ENCODE measurements around the gene AURKB.
"Not testable (repeated sequence)": the region's sequence is repeated elsewhere in the genome, so short reads cannot be mapped to it uniquely, and the experiment has no call there.

AURKB gene

DNA sequence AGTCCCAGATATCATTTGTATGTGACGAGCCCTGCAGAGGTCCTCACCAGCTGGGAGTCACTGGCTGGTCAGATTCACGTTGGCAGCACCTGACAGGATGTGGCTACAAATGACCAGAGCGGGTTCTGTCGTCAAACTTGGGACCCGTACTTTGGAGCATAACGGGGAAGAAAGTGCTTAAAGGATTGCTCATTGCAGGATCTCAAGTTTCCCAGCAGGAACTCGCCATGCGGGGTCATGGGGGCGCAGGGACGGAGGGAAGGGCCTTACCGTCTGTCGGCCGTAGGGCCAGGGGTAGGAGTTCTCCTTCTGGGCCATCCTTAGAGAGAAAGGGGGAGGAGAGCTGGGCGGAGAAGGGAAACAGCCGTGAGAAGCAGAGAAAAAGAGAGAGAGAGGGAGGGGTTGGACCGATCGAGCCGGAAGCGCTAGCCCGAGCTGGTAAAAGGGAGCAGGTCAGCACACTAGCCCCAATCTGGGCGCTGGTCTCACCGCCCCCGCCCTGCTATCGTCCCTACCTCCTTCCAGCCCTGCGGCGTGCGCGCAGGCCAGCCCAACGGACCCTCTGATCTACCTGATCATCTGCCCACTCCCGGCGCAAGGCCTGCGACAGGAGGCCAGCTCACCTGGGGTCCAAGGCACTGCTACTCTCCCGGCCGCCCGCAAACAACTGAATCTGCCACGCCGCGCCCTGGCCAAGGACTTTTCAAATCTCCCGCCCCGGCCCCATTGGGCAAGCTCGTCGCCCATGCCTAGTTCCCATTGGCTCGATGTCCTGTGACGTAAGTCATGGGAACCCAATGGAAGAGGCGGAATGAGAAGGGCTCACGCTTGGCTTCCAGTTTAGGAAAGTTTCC is at the start of gene AURKB:
AURKB (minus strand) TSS at position 669 of the 854 bp plus-strand sequence; CDS start at position 318, 351 bp downstream.
- DNase-seq (ENCODE audit: low read depth in 2 of 2), result peak; percentile 79 to 93

DNA sequence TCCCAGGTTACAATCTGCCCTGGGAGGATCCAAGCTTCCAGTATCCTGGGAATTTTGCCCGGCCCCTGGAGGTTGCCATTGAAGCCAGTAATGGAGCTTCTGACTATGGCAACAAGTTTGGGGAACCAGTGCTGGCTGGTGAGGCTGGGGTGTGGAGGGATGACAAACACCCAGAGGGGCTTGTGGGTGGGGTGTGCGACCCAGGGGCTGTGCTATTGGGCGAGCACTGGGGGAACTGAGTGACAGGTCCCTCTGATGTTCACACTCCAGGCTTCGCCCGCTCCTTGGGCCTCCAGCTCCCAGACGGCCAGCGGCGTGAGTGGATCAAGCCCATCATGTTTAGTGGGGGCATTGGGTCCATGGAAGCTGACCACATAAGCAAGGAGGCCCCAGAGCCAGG is 47.4 kb upstream of the AURKB start:
- DNase-seq (ENCODE audit: low read depth in 2 of 2), result no peak

DNA sequence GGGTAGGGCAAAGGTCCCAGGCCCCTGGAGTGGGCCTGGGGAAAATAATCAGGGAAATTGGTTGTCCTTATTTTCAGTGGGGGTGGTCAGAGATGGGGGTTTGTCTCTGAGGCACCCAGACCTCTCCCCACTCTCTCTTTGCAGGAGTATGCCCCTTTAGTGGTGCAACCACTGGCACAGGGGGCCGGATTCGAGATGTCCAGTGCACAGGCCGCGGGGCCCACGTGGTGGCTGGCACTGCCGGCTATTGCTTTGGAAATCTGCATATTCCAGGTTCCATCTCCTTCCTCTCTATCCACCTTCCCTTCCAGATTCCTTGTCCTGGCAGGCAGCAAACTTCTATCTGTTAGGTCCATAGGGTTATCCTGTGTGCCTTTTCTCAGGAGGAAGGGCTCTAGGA is 46.3 kb upstream of the AURKB start:
- DNase-seq (ENCODE audit: low read depth in 2 of 2), result no peak

DNA sequence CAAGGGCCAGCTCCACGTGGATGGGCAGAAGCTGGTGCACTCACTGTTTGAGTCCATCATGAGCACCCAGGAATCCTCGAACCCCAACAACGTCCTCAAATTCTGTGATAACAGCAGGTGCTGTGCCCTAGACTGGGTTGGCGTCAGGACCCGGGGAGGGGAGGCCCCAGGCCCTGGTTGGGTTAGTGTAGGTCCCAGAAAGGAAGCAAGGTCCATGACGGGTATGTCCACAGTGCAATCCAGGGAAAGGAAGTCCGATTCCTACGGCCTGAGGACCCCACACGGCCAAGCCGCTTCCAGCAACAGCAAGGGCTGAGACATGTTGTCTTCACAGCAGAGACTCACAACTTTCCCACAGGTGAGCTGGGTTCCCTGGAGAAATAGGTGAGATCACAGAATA is 45.9 kb upstream of the AURKB start:
- DNase-seq (ENCODE audit: low read depth in 2 of 2), result no peak

DNA sequence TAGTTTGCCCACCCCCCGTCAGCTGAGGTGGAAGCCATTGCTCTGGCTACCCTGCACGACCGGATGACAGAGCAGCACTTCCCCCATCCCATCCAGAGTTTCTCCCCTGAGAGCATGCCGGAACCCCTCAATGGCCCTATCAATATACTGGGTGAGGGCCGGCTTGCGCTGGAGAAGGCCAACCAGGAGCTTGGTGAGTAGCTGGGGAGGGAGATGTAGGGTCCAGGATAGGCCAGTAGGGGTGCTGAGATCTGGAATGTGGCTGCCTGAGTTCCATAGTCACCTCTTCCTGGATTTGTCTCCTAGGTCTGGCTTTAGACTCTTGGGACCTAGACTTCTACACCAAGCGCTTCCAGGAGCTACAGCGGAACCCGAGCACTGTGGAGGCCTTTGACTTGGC is 45.1 kb upstream of the AURKB start:
- DNase-seq (ENCODE audit: low read depth in 2 of 2), result no peak

DNA sequence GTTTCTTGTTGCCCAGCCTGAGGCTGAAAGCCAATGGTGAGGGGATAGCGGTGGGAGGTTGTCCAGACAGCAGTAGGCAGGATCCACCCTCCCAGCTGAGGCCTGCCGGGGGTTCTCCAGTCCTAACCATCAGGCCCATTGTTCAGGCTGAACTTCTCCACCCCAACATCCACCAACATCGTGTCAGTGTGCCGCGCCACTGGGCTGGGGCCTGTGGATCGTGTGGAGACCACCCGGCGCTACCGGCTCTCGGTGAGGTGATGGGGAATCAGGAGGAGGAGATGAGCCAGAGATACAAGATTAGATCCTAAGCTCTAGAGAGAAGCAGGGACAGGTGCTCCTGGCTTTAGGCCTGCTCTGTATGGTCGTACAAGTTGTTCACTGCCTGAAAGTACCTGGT is 44.5 kb upstream of the AURKB start:
- no peak for DNase-seq (ENCODE audit: low read depth in 2 of 2)

DNA sequence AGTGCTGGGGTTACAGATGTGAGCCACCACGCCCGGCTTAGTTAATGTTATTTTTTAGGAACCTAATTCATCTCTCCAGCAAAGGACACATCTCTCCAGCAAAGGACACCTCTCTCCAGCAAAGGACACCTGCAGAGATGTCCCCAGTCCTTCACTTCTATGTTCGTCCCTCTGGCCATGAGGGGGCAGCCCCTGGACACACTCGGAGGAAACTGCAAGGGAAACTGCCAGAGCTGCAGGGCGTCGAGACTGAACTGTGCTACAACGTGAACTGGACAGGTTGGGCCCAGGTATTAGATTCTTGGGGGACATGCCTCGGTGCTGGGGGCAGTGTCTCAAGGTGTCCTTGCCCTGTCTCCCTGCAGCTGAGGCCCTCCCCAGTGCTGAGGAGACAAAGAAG is 43.4 kb upstream of the AURKB start:
- DNase-seq (ENCODE audit: low read depth in 2 of 2), result no peak

DNA sequence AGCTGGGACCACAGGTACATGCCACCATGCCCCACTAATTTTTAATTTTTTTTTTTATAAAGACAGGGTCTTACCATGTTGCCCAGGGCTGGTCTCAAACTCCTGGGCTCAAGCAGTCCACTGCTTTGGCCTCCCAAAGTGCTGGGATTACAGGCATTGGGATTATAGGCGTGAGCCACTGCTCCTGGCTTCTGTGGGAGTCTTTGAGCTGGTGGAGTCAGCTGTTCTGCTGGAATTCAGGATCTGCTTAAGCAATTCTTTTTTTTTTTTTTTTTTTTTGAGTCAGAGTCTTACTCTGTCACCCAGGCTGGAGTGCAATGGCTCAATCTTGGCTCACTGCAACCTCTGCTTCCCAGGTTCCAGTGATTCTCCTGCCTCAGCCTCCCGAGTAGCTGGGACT is 41.0 kb upstream of the AURKB start:
- DNase-seq (ENCODE audit: low read depth in 2 of 2), result not testable (repeated sequence)

DNA sequence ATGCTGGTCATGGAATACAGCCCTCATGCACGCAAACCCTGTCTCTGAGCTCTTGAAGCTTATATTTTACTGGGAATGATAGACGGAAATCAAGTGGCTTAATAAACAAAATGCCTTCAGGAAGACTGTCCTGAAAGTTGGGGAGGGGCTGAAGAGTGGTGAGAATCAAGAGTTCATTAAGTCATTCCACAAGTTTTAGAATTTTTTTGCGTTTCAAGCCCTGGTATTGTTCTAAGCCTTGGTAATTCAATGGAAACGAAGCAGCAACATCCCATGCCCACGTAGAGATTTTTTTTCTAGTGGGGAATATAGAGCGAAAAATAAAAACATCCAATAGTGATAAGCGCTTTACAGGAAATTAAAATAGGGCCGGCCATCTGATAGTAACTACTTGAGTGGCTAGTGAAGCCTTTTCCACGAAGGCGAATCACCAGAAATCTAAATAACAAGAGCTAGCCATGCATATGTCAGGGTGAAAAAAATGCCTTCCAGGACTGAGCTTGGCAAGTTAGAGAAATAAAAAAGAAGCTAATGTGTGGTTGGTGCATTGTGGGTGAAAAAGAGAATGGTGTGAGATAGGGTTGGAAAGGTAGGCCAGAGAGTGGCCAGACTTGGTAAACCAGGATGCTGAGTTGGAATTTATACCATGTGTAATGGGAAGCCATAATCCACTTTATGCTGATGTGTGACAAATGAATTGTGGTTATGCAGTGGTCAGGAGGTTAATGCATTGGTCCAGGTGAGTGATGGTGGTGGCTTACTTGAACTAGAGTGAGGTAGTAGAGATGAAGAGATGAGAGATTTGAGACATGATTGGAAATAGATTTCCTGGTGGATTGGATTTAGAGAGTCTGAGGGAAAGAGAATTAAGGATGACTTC is 39.5 kb upstream of the AURKB start:
- DNase-seq (ENCODE audit: low read depth in 2 of 2), result no peak

DNA sequence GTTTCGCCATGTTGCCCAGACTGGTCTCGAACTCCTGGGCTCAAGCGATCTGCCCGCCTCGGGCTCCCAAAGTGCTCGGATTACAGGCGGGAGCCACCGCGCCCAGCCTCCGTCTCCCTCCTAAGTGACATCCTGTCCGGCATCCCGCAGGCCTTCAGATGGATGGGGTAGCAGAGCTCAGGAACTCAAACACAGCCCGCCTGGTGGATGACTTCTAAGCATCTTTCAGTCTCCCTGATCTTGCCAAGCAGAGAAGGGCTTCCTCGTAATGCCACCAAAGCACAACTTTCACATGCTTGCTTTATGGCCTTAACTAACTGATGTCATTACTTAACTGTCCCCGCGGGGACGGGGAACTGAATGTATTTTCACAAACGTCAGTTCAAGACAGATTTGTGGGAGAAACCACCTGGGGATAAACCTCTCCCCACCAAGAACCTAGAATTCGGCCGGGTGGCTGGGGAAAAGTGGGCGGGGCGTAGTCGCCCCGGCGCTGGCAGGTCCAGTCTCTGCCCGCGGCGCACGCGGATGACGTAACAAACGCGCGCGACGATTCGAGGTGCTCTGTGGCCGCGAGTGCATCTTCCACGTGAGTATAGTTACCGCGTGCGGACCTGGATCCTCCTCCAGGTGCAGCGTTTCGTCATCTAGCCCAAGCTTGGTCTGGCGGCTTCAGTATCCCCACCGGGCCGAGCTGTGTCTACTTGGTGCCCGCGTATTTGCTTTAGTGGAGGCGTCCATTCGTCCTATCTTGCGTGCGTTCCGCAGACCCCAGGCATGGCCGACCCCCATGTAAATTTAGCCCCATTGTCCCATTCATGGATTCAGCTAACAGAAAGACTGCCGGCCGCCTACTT is 38.6 kb upstream of the AURKB start, which contains the start of gene PFAS:
PFAS (plus strand) TSS at position 539 of the 857 bp plus-strand sequence. CDS start 4,649 bp downstream, outside the sequence.
- peak; percentile 94 to 98 for DNase-seq (ENCODE audit: low read depth in 2 of 2)

DNA sequence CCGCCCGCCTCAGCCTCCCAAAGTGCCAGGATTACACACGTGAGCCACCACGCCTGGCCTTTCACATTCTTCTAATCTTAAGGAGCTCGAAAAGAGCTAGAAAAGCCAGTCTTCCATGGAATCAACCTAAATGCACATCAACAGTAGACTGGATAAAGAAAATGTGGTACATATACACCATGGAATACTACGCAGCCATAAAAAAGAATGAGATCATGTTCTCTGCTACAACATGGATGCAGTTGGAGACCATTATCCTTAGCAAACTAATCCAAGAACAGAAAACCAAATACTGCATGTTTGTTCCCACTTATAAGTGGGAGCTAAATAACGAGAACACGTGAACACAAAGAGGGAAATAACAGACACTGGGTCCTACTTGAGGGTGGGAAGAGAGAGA is 34.4 kb upstream of the AURKB start:
- DNase-seq (ENCODE audit: low read depth in 2 of 2), result no peak

DNA sequence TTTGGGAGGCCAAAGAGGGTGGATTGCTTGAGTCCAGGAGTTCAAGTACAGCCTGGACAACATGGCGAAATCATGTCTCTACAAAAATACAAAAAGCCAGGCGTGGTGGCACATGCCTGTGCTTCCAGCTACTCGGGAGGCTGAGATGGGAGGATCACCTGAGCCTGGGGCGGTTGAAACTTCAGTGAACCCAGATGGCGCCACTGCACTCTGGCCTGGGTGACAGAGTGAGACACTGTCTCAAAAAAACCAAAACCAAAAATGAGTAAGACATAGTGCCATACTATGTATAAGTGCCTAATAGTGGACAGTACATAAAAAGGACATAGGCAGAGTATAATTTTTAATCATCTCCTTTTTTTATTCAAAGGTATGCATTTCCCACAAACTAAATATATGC is 33.5 kb upstream of the AURKB start:
- no peak for DNase-seq (ENCODE audit: low read depth in 2 of 2)

DNA sequence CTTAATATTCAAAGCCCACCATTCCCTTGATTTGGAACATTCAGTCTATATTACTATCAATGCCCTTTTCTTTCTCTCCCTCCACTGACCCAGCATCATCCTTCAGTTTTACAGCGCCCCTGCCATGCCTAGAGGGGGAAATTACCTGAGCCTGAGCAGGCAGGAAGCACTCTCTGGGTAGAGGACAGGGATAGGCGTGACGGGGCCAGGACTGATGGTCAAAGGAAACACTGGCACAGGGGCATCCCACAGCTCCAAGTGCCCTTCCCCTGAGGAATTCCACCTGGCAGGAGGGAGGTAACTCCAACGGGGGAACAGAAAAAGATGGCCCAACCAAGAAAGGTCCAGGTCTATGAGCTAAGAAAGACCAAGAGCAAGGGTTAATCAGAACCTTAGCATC is 27.5 kb upstream of the AURKB start:
- DNase-seq (ENCODE audit: low read depth in 2 of 2), result no peak

DNA sequence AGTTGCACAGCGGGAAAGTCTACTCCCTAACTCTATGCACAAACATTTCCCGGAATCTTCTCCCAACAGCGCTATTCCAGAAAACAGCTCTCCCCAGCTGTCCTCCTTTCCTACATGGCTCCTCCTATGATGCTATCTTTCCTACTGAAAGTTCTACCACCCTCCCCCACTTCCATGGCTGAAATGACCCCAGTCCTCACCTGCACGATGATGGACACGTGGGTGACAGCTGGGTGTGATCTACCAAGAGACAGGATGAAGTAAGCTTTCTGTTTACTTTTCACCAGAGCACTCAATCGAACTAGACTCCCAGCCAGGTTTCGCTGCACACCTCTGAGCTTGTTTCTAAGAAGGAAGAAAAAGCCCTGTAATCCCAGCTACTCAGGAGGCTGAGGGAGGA is 26.8 kb upstream of the AURKB start:
- DNase-seq (ENCODE audit: low read depth in 2 of 2), result no peak

DNA sequence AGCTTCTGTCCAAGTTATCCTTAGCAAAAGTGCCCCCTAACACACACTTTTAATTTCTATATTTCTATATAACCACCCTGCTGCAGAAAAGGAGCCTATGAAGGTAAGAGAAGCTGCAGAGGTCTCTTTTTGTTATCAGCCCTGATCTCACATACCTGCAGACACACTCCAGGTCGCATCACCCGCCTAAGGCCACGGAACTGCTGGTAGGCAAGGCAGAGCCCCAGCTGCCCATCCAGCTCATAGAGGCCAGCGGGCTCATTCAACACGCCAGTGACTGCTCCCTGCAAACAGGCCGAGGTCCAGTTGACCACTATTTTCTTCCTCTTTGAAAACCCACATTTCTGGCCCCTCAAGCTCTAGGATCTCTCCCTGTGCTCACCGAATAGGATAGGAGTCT is 25.3 kb upstream of the AURKB start:
- no peak for DNase-seq (ENCODE audit: low read depth in 2 of 2)

DNA sequence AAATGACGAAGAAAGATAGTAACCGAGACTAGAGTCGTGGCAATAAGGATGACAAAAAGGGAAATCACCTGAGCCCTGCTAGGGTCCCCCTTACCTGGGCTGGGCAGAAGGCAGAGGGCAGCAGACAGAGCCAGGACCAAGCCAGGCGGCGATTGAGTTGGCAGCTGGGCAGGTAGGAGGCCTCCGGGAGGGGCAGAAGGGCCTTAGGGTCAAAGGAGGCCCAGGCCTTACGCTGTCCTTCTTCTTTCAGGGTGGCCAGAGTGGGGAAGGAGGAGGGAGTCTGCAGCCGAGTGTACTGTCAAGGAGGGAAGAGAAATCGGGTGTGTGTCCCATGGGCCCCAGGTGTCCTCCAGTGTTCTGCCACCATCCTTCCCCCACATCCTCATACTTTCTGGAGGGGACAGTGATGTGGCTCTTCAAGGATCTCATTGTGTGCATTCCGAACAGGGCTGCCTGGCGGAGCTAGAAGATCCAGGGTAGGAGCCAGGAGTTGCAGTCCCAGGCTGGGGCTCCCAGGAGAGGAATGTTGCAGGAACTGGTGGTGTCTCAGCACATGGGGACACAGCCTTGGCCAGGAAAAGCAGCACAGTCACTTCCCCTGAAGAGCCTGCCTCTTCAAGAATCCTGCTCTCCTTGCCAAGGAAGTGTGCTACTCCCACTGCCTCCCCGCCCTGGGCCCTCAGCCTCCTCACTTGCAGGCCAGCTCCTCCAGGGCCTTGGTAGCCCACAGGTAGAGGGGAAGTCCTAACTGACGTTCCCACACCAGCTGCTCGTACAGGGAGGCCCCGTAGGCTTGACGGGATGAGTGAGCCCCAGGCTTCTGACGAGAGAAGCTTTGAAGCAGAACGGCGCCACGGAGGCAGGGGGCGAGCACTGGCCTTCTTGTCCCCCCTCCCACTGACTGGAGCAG is 24.2 kb upstream of the AURKB start:
- DNase-seq (ENCODE audit: low read depth in 2 of 2), result no peak

DNA sequence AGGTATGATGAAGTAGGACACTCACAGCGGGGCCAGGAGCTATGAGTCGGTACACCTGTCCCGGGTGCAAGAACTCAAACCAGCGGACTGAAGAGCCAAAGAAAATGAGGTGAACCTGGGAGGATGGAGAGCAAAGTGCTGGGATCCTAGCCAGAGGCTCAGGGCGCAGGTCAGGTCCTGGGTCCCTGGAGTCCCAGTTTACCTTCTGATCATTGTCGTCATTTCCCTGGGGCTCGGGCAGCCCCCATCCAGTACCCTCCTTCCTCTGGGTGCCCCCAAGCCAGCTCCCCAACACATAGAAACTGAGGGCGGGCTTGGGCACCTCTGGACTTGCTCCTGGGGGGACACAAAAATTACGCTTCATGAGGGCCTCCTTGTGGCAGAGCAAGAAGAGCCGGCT is 21.3 kb upstream of the AURKB start:
- no peak for DNase-seq (ENCODE audit: low read depth in 2 of 2)

DNA sequence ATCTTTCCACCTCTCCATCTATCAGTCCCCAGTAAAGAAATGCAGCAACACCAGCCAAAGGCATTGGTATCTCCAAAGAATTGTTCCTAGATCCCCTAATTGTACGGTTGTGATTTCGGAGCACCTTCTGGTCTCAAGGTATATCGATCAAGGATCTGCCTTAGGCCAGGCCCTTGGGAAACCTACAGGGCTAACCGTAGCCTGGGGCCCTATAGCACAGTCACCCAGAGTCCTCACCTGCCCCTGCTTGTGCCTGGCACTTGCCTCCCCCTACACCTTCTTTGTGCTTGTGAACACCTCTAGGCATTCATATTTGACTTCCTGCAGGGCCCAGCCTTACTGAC is 16.8 kb upstream of the AURKB start:
- no peak for DNase-seq (ENCODE audit: low read depth in 2 of 2)

DNA sequence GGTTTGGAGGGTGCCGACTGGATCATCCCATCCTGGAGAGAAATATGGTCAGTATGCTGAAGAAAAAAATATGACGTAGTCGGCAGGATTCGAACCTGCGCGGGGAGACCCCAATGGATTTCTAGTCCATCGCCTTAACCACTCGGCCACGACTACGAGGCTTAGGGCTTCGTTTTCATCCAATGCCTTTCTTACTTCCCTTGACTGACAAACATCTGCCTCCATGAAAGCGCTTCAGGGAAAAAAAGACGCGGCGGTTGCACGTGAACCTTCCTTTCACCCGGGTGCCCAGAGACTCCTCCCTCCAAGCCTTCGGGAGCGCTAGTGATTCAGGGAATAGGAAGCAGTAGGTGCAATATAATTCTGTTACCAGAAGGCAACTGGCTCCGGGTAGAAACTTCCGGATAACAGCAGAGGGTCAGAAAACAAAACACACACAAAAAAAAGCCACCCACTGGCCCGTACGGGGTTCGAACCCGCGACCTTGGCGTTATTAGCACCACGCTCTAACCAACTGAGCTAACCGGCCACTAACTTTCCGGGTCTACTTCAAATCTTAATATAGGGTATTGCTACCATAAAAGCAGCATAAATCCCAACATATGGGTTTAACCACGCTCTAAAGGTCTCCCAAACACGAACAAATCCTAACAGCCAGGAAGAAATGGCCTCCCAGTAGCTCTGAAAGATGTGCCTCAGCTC is 16.3 kb upstream of the AURKB start:
- DNase-seq (ENCODE audit: low read depth in 2 of 2), result peak; percentile 33 to 62
